LNCaP clone FGC (cell line): Measurements from ENCODE around the gene ATP11C.
A peak's percentile ranks its signal among the peaks of the same experiment; 100 is the strongest.

Experiments
- DNase-seq: peaks from one replicate; pipeline ENCODE4 v3.0.0-alpha.2; 2011; ENCODE audit warnings: low read depth
- H3K4me3 ChIP-seq: 2 replicates; pipeline ENCODE4 v1.5.1; 2011; ENCODE audit warnings: mild to moderate bottlenecking, low read depth, low read length, control low read depth
- TF ChIP-seq, protein P1 (sequence below): IDR thresholded peaks from 2 replicates; pipeline ENCODE4 v1.5.1; 2012; ENCODE audit warnings: mild to moderate bottlenecking; ENCODE audit not compliant: control insufficient read depth, insufficient read depth; ENCODE audit errors: extremely low read depth

The ATP11C gene

GRCh38 chrX:139932901-139933796 lies at the start of gene ATP11C:
ATP11C (minus strand) TSS chrX:139933053; CDS start chrX:139932042, 1,011 bp downstream.
- H3K4me3 ChIP-seq, result peak within 1 kb of the TSS; percentile 64
- DNase-seq, result peak; percentile 47
- TF ChIP-seq, protein P1, sequence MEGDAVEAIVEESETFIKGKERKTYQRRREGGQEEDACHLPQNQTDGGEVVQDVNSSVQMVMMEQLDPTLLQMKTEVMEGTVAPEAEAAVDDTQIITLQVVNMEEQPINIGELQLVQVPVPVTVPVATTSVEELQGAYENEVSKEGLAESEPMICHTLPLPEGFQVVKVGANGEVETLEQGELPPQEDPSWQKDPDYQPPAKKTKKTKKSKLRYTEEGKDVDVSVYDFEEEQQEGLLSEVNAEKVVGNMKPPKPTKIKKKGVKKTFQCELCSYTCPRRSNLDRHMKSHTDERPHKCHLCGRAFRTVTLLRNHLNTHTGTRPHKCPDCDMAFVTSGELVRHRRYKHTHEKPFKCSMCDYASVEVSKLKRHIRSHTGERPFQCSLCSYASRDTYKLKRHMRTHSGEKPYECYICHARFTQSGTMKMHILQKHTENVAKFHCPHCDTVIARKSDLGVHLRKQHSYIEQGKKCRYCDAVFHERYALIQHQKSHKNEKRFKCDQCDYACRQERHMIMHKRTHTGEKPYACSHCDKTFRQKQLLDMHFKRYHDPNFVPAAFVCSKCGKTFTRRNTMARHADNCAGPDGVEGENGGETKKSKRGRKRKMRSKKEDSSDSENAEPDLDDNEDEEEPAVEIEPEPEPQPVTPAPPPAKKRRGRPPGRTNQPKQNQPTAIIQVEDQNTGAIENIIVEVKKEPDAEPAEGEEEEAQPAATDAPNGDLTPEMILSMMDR, result 0 out of 2 replicates have a peak, but pooled peaks have one; percentile 16

DNA sequence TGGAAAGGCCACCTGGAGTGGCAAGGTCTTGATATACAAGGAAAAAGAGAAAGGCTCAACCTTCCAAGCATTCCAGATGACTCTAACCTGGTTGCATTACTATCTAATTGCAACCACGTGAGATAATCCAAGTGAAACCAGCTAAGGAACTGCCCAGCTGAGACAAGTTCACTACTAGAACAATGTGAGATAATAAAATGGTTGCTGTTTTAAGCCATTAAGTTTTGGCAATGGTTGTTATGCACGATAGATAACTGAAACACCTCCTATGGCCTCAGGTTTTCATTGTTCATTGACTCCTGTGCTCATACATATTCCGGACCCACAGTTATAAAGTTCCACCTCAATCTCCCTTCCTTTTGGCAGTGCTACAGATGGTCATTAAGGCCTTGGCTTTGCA lies 41.6 kb upstream of the ATP11C start:
- no peak overlapping the region for H3K4me3 ChIP-seq
- no peak for DNase-seq
- TF ChIP-seq, protein P1, result no peak

DNA sequence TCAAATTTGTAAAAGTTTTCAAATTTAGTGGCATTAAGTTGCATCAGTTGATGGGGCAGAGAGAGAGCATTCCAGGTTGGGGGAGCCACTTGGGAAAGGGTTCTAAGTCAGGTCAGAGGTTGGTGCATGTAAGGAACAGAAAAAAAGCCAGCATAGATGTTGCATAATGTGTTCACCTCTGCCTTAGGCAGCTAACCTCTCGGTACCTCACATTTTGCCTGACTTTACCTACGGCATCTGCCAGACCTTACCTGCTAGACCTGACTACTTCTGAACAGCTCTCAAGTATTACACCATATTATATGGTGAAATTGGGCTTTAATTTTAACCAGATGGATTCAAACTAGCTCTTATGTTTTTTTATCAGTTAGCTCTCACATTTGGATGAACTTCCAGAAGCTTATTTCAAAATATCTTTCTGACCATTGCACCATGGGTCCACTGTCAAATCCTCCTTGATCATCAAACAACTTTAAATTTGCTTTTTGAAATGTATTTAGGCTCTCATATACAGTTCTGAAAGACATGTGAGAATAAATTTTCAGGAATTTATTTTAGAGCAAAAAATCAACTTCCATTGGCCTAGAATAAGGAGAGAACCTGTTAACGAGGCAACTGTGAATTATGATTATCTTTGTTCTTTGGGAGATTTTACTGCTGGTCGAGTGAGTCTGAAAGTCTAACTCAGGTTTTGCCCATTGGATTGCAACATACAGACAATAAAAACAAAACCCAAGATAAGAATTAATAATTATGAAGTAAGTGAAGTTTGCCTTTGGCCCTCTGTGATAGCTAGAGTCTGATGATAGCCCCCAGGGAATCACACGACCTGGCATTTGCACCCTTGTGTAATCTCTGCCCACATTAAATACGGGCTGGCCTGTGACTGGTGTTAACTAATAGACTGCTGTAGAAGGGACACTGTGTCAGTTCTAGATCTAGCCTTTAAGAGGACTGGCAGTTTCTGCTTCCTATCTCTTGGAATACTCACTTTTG lies 40.1 kb upstream of the ATP11C start:
- TF ChIP-seq, protein P1, result no peak

DNA sequence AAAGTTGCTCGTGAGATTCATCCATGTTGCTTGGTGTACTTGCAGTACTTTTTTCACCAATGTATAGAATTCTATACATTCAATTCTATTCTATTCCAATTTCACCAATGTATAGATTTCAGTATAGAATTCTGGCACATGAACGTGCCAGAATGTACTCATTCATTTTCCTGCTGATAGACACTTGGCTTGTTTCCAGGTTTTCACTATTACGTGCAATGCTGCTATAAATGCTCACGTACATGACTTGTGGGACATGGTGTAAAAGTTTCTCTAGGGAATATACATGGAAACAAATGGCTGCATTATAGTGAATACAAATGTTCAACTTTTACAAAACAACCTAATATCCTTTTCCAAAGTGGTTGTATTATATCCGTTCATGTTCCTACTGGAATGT lies 39.3 kb upstream of the ATP11C start:
- H3K4me3 ChIP-seq, result no peak overlapping the region
- TF ChIP-seq, protein P1, result no peak
- DNase-seq, result no peak

More for the DNA sequence above, 40.1 kb upstream of the ATP11C start:
- no peak overlapping the region for H3K4me3 ChIP-seq
- no peak for DNase-seq

DNA sequence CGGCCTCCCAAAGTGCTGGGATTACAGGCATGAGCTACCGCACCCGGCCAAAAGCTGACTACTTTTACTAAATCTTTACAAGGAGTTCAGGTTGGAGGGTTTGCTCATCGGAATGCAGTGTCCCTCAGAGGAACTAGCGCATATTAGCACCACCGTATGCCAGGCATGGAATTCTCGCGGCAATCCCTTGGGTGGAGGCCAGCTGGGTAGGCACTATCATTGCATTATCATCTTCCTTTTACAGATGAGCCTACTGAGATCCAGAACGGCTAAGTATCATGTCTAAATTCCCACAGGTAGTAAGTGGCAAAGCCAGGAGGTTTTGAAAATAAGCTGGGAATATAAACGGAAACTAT lies 38.5 kb upstream of the ATP11C start:
- H3K4me3 ChIP-seq, result no peak overlapping the region
- no peak for DNase-seq
- TF ChIP-seq, protein P1, result no peak

- H3K4me3 ChIP-seq, result no peak overlapping the region
- TF ChIP-seq, protein P1, result no peak
Measured at GRCh38 chrX:139969286-139969685, 36.4 kb upstream of the ATP11C start.

More at GRCh38 chrX:139969286-139969685, 36.4 kb upstream of the ATP11C start:
- no peak for DNase-seq
